ENCODE data around the gene CEACAM19. TPM values are rescaled to one million over a fixed set of nuclear protein-coding genes. Genes with fewer than 3 reads are reported as not detected.
"Not testable (repeated sequence)": the region's sequence is repeated elsewhere in the genome, so short reads cannot be mapped to it uniquely, and the experiment has no call there.

Gene CEACAM19
- total RNA-seq, 4 donors from 2014 or later: 0.82 to 5.2 (median 3.5) TPM

DNA sequence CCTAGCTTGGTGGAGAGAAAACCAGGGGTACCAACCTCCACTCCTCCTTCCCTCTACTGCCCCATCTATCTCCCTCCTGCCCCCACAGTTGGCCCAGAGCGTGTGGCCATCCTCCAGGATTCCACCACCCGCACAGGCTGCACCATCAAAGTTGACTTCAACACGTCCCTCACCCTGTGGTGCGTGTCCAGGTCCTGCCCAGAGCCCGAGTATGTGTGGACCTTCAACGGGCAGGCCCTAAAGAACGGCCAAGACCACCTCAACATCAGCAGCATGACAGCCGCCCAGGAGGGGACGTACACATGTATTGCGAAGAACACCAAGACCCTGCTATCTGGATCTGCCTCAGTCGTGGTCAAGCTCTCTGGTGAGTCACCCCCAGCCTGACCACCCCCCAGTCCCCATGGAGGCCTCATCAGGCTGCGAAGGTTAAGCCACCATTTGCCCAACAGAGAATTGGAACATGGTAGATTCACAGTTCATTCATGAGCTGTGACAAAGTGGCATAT lies 34.3 kb downstream of the CEACAM19 start:
- H3K4me3 ChIP-seq: no peak overlapping the region
- H3K4me1 ChIP-seq: no peaks in the 10 kb centered on the region
- TF ChIP-seq POLR2AphosphoS5 (IDR thresholded peaks at IDR 0.05): no peak
- TF ChIP-seq POLR2A (IDR thresholded peaks at IDR 0.05): no peak
- TF ChIP-seq EP300 (IDR thresholded peaks at IDR 0.05): no peak
- TF ChIP-seq, protein P1, sequence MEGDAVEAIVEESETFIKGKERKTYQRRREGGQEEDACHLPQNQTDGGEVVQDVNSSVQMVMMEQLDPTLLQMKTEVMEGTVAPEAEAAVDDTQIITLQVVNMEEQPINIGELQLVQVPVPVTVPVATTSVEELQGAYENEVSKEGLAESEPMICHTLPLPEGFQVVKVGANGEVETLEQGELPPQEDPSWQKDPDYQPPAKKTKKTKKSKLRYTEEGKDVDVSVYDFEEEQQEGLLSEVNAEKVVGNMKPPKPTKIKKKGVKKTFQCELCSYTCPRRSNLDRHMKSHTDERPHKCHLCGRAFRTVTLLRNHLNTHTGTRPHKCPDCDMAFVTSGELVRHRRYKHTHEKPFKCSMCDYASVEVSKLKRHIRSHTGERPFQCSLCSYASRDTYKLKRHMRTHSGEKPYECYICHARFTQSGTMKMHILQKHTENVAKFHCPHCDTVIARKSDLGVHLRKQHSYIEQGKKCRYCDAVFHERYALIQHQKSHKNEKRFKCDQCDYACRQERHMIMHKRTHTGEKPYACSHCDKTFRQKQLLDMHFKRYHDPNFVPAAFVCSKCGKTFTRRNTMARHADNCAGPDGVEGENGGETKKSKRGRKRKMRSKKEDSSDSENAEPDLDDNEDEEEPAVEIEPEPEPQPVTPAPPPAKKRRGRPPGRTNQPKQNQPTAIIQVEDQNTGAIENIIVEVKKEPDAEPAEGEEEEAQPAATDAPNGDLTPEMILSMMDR (IDR thresholded peaks at IDR 0.05): no peak
- H3K27me3 ChIP-seq: no peaks in the 10 kb centered on the region
- no peaks in the 10 kb centered on the region for H3K36me3 ChIP-seq
- no peaks in the 10 kb centered on the region for H3K9me3 ChIP-seq
- H3K27ac ChIP-seq: no peak overlapping the region
- no peak for ATAC-seq
- WGBS, 2 donors (ENCODE audit: low coverage in 1 of 2): 82 to 100% methylated on average over 1 to 9 of the region's 12 CpGs

DNA sequence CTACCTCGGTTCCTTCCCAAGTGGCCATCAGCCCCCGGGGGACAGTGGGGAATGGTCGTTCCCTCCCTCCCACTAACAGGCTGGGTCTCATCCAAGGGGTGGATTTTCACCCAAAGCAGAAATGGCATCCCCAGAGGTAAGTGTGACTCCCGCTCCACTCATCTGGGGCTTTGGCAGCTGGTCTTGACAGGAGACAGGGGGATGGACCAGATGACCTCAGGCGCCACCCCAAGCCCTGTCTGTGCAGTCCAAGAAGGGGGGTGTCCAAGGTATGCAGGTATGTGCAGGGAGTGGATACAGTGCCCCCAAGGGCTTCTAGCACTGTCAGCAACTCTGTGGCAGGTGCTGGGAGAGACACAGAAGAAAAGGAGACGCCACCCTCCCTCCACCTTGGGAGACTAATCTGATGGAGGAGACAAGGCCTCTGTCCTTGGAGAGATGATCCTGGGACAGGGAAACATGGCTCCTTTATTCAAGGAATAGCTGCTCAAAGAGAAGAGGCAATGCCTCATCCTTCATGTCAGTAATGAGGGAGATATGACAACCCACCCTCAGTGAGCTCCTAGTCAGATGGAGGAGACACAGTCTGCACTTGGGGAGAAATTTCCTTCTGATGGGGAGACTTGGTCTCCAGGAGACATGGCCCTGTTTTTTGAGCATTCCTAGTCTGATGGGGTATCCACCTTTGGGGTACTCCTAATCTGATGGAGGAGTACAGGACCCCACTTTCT lies 35.4 kb downstream of the CEACAM19 start:
- ATAC-seq: no peak
- Histone ChIP-seq H3K27ac (no peak overlapping the region), H3K27me3 (no peaks in the 10 kb centered on the region), H3K36me3 (no peaks in the 10 kb centered on the region), H3K4me1 (no peaks in the 10 kb centered on the region), H3K9me3 (no peaks in the 10 kb centered on the region), H3K4me3 (no peak overlapping the region)
- TF ChIP-seq POLR2AphosphoS5 (IDR thresholded peaks at IDR 0.05) (no peak), EP300 (IDR thresholded peaks at IDR 0.05) (no peak), POLR2A (IDR thresholded peaks at IDR 0.05) (no peak)
- TF ChIP-seq, protein P1 (IDR thresholded peaks at IDR 0.05): no peak
- WGBS, 2 donors (ENCODE audit: low coverage in 1 of 2): 90% methylated on average over 2 of the region's 6 CpGs; no CpG with 5 or more reads in 1 of the 2 donors

DNA sequence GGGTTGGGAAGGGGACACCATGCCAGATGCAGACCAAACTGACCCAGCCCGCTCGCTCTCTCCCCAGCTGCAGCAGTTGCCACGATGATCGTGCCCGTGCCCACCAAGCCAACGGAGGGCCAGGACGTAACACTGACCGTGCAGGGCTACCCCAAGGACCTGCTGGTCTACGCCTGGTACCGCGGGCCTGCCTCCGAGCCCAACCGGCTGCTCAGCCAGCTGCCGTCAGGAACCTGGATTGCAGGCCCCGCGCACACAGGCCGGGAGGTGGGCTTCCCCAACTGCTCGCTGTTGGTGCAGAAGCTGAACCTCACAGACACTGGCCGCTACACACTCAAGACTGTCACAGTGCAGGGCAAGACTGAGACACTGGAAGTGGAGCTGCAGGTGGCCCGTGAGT lies 36.5 kb downstream of the CEACAM19 start:
- Histone ChIP-seq H3K9me3 (no peaks in the 10 kb centered on the region), H3K27ac (no peak overlapping the region), H3K4me3 (no peak overlapping the region), H3K36me3 (no peaks in the 10 kb centered on the region), H3K4me1 (no peaks in the 10 kb centered on the region), H3K27me3 (no peaks in the 10 kb centered on the region)
- no CpG with 5 or more reads among the region's 20 CpGs for WGBS, 2 donors (ENCODE audit: low coverage in 1 of 2)
- ATAC-seq: no peak
- TF ChIP-seq POLR2A (IDR thresholded peaks at IDR 0.05) (no peak), POLR2AphosphoS5 (IDR thresholded peaks at IDR 0.05) (no peak), EP300 (IDR thresholded peaks at IDR 0.05) (no peak)
- TF ChIP-seq, protein P1 (IDR thresholded peaks at IDR 0.05): no peak

DNA sequence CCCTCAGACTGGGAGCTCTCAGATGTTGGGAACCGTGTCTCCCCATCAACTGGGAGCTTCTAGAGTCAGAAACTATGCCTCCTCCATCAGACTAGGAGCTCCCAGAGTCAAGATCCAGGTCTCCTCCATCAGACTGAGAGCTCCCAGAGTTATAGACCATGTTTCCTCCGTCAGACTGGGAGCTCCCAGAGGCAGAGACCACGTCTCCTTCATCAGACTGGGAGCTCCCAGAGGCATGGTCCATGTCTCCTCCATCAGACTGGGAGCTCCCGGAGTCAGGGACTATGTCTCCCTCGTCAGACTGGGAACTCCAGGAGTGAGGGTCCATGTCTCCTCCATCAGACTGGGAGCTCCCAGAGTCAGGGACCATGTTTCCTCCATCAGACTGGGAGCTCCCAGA lies 37.7 kb downstream of the CEACAM19 start:
- ATAC-seq: no peak
- no peaks in the 10 kb centered on the region for H3K9me3 ChIP-seq
- TF ChIP-seq, protein P1 (IDR thresholded peaks at IDR 0.05): no peak
- TF ChIP-seq POLR2A (IDR thresholded peaks at IDR 0.05) (no peak), EP300 (IDR thresholded peaks at IDR 0.05) (no peak), POLR2AphosphoS5 (IDR thresholded peaks at IDR 0.05) (no peak)
- H3K36me3 ChIP-seq: no peaks in the 10 kb centered on the region
- H3K27ac ChIP-seq: no peak overlapping the region
- no peaks in the 10 kb centered on the region for H3K27me3 ChIP-seq
- H3K4me3 ChIP-seq: no peak overlapping the region
- 80% methylated on average over 2 of the region's 5 CpGs; no CpG with 5 or more reads in 1 of the 2 donors for WGBS, 2 donors (ENCODE audit: low coverage in 1 of 2)
- no peaks in the 10 kb centered on the region for H3K4me1 ChIP-seq

DNA sequence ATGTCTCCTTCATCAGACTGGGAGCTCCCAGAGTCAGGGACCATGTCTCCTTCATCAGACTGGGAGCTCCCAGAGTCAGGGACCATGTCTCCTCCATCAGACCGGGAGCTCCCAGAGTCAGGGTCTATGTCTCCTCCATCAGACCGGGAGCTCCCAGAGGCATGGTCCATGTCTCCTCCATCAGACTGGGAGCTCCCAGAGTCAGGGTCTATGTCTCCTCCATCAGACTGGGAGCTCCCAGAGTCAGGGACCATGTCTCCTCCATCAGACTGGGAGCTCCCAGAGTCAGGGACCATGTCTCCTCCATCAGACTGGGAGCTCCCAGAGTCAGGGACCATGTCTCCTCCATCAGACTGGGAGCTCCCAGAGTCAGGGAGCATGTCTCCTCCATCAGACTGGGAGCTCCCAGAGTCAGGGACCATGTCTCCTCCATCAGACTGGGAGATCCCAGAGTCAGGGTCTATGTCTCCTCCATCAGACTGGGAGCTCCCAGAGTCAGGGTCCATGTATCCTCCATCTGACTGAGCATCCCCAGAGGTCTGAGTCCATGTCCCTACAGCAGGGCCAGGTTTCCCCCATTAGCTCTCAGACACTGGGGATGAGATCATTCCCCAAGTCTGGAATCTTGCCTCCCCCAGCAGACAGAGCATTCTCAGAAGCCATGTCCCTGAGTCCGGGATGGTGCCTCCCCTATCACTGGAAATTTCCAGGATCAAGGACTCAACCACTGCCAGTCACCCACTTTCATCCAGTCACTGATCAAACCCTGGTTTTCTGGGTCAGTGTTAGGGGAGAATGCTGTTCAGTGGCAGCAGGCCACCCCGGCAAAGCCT lies 38.4 kb downstream of the CEACAM19 start:
- not testable (repeated sequence) for H3K27ac ChIP-seq, H3K4me1 ChIP-seq, H3K4me3 ChIP-seq, ATAC-seq, H3K9me3 ChIP-seq, H3K36me3 ChIP-seq, H3K27me3 ChIP-seq
- no CpG with 5 or more reads among the region's 4 CpGs for WGBS, 2 donors (ENCODE audit: low coverage in 1 of 2)

All from gastroesophageal sphincter (tissue), 4 donors.